ENCODE measurements around the gene ZBTB8OS.
"Not testable (repeated sequence)": the region's sequence is repeated elsewhere in the genome, so short reads cannot be mapped to it uniquely, and the experiment has no call there.

Gene ZBTB8OS

GRCh38 chr1:32650248-32650751 lies at the start of gene ZBTB8OS:
Gene ZBTB8OS, minus strand, starts transcription at chr1:32650550. Its CDS starts 21 bp downstream, at chr1:32650529.
- DNase-seq: peak; percentile 83

GRCh38 chr1:32696996-32697395 lies 46.6 kb upstream of the ZBTB8OS start:
- not testable (repeated sequence) for DNase-seq

- no peak for DNase-seq
These were observed 45.7 kb upstream of the ZBTB8OS start for GRCh38 chr1:32696041-32696440.

- DNase-seq: no peak
These were observed 45.0 kb upstream of the ZBTB8OS start for GRCh38 chr1:32695098-32695904.

GRCh38 chr1:32693455-32694174 lies 43.3 kb upstream of the ZBTB8OS start:
- DNase-seq: no peak

- no peak for DNase-seq
These were observed 36.0 kb upstream of the ZBTB8OS start for GRCh38 chr1:32686387-32686786.

GRCh38 chr1:32685498-32685897 lies 35.1 kb upstream of the ZBTB8OS start:
- DNase-seq: no peak

GRCh38 chr1:32684167-32684811 lies 33.9 kb upstream of the ZBTB8OS start:
- no peak for DNase-seq

GRCh38 chr1:32683397-32683796 lies 33.0 kb upstream of the ZBTB8OS start:
- DNase-seq: no peak

- DNase-seq: no peak
These were observed 31.6 kb upstream of the ZBTB8OS start for GRCh38 chr1:32681999-32682398.

GRCh38 chr1:32681509-32681908 lies 31.2 kb upstream of the ZBTB8OS start:
- no peak for DNase-seq

GRCh38 chr1:32680642-32681041 lies 30.3 kb upstream of the ZBTB8OS start:
- no peak for DNase-seq

- not testable (repeated sequence) for DNase-seq
These were observed 29.6 kb upstream of the ZBTB8OS start for GRCh38 chr1:32679993-32680392.

- DNase-seq: no peak
These were observed 26.6 kb upstream of the ZBTB8OS start for GRCh38 chr1:32676945-32677344.

GRCh38 chr1:32668716-32669115 lies 18.4 kb upstream of the ZBTB8OS start:
- DNase-seq: not testable (repeated sequence)

GRCh38 chr1:32666901-32667566 lies 16.7 kb upstream of the ZBTB8OS start:
- DNase-seq: no peak

GRCh38 chr1:32665915-32666314 lies 15.6 kb upstream of the ZBTB8OS start:
- DNase-seq: no peak

GRCh38 chr1:32659581-32659980 lies 9.2 kb upstream of the ZBTB8OS start:
- DNase-seq: no peak

- DNase-seq: no peak
These were observed 2.1 kb upstream of the ZBTB8OS start for GRCh38 chr1:32652244-32652962.

- DNase-seq: no peak
These were observed 1.2 kb upstream of the ZBTB8OS start for GRCh38 chr1:32651461-32652073.

- peak; percentile 49 for DNase-seq
These were observed 556 bp upstream of the ZBTB8OS start, which contains the start of gene RBBP4 for GRCh38 chr1:32650752-32651460. Gene RBBP4, plus strand, starts transcription at chr1:32651208. Its CDS starts 99 bp downstream, at chr1:32651307.

All from SIG-M5 (cell line).